ENCODE data around the gene SERPINA1.

GRCh38 chr14:94344389-94344788, 44.0 kb downstream of the SERPINA1 start:
- no peak for TF ChIP-seq CTCF (IDR thresholded peaks at IDR 0.05; ENCODE audit: low read depth, low read length, poor library complexity, severe bottlenecking)
- TF ChIP-seq EZH2phosphoT487 (IDR thresholded peaks at IDR 0.05; ENCODE audit: borderline replicate concordance, low read length): no peak

Data from DOHH2 (cell line).